Stimulated activated CD8-positive, alpha-beta memory T cell treated with anti-CD3 and anti-CD28 coated beads, Interleukin-4, amount 100 ng/mL, for 4 hours (primary cell): ENCODE data around the gene NAP1L4.

Experiments used
- DNase-seq, 2 donors: peaks; one replicate each; pipeline ENCODE4 v3.0.0-alpha.2; 2020; ENCODE audit warnings: low read depth in 2 of 2, low spot score in 1 of 2

NAP1L4 gene

GRCh38 chr11:2961080-2961479 is 31.0 kb downstream of the NAP1L4 start:
- DNase-seq: no peak

GRCh38 chr11:2960139-2960538 is 32.0 kb downstream of the NAP1L4 start:
- no peak for DNase-seq

DNA sequence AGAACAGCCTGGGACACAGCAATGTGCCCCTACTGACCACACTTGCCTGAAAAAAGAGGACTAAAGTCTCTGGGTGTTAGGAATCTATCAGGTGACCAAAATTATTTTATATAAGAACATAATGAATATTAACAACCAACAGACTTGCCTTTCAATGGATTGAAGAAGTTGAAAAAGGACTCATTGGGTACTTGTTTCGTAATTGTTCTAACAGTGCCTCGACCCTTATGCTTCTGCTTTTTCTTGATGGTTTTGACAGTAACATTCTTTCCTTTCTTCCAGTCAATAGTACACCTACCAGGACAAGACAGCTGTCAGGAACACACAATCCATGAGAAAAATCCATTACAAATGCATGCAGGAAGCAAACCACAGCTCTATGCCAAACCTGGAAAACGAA is 33.9 kb downstream of the NAP1L4 start:
- no peak for DNase-seq

DNA sequence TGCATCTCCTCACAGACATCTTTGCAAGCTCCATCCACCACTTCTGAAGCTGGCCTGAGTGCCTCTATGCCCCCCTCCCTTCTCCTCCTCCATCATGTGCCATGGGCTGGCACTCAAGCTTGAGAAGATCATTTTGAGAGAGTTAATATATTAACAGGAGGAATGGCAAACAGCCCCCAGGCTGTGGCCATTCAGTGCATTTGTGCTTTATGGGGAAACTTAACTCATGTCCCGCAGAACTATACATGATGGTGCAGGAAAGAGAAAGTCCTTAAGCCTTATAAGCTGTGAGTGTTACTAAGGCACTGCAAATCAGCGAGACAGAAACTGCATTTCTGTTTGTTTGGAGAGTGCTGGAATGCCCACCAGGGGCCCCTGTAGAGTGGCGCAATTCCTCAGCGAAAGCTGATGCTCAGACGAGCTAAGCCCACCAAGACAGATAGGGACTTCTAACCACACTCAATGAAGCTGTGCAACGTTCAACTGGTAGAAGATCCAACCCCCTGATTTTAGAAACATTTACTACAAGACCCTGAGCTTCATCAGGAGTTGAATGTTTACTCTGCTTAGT is 36.1 kb downstream of the NAP1L4 start:
- no peak for DNase-seq

GRCh38 chr11:2954263-2954662 is 37.9 kb downstream of the NAP1L4 start:
- DNase-seq: no peak

- DNase-seq: no peak
These were observed 39.8 kb downstream of the NAP1L4 start for GRCh38 chr11:2952290-2952689.

GRCh38 chr11:2951231-2952110 is 40.7 kb downstream of the NAP1L4 start:
- DNase-seq: no peak

GRCh38 chr11:2950825-2951224 is 41.3 kb downstream of the NAP1L4 start:
- DNase-seq: no peak

- no peak for DNase-seq
These were observed 42.2 kb downstream of the NAP1L4 start for GRCh38 chr11:2949920-2950319.

- DNase-seq: no peak
These were observed 44.4 kb downstream of the NAP1L4 start for GRCh38 chr11:2947744-2948143.

DNA sequence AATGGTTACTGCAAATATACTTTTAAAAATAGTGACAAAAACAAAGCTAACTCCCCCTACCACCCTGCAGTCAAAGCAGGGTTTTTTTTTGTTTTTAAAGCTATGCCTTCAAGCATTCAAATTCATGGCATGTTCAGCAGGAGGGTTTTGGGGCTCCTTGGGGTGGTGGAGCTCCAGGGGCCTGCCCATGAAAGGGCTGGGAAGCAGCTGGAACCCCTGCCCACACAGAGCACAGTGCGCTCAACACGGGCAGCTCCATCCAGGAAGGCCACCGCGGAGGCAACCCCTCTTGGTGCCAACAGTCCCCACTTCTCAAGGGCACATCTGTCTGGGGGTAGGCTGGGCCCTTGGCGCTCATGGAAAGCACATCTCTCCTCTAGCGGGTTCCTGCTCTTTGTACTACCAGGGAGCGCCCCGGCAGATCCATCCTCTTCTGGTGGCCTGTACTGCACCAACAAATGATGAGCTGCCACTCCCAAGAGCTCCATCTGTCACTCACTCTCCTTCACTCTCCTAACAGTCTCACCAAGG is 46.3 kb downstream of the NAP1L4 start:
- no peak for DNase-seq

DNA sequence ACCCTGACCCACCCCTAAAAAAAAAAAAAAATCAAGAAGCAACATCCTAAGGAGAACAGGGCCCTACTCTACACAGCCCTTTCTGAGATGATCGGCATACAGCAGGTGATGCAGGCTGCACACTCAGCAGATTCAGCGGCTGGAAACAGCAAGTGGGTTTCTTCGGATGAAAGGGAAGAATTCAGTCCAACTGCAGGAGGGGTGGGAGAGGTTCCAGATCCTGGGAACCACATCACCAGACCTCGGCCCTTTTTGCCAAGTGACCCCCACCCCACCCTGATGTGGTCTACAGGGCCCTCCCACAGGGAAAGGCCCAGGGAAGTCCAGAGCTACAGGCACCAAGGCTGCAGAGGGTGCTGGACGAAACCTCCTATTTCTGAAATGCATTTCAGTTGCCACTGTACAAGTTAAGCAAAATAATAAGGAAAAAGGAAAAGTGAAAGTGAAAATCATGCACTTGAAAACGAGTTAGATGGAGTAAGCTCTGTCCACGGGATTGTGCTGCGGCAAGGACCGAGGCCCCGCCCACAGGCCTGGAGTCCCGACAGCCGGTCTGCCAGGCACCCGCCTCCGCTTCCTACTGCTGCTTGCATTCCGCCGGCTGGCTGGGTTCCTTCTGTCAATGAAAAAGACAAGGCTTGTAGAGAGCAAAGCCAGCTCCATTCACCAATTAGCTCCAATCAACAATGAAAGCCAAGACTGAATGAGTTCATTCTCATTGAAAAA is 46.9 kb downstream of the NAP1L4 start:
- DNase-seq: no peak

GRCh38 chr11:2944530-2944929 is 47.6 kb downstream of the NAP1L4 start:
- DNase-seq: no peak

DNA sequence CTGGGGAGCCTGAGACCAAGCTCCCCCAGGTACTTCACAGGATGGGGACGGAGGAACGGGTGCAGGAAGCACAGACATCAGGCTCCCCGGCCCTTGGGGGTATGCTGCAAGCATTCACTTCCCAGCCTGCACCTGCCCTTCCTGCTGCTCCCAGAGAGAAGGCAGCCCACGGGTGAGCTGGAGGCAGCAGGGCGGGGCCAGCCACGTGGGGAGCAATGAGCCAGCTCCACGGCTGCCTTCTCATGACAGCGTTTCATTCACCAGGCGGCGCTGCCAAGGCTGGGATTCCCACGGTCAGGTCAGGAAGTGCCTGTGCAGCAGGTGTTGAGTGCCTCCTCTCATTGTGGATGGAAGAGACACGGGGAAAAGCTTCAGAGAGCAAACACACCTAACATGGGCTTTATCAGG is 48.4 kb downstream of the NAP1L4 start:
- no peak for DNase-seq

- DNase-seq: no peak
These were observed 49.0 kb downstream of the NAP1L4 start for GRCh38 chr11:2942872-2943710.

DNA sequence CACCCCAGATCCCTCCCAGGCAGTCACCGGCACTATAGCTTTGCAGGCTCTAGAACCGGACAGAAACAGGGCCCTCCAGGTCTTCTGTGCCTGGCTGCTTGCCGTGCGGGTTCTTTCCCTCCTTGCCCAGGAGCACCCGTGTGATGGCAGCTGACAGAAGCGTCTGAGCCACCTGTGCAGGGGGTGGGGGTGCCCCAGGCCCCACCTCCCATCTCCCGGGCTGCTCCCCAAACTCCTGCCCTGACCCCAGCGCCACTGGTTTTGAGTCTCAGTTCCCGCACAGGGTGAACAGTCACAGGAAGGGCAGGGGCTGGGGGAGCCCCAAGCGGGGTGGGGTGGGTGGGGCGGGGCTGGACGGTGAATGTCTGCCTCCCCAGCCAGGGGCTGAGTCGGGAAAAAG is 49.7 kb downstream of the NAP1L4 start:
- no peak for DNase-seq

DNA sequence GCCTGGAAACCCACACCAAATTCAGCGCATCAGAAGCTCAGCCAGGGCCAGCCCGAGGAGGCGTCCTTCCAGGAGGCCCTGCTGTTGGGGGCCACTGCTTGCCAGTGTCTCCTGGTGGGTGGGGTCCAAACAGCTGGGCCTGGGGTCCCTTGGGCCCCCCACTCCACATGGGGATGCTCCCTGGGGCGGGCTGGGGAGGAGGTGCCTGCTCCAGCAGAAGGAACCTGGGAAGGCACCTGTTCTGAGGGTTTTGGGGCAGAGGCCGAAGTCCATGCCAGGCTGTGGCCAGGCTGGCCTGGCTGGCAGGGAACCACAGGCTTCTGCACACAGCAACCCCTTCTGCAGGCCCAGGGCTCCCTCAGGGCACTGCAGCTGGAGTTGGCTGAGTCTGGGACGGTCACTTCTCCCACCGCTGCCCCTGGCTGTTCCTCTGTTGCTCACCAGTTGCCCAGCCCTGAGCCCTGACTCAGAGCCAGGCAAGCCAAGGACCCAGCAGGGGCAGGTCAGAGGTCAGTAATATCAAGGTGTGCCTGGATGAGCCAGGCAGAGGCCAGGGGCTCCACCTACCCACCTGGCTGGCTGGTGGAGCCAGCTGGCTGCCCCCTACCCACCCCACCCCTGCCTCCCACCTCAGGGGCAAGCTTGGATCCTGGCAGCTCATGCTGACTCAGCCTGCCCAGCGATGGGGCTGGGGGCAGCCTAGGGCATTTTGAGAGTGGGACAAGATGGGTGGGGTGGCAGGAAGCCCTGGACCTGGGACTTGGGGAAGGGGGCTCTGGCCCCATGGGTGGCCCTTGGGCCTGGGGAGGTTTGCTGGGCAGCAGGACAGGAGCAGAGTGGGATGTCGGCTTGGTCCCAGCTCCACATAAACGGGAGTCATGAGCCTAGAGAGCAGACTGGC is 51.0 kb downstream of the NAP1L4 start:
- no peak for DNase-seq

DNA sequence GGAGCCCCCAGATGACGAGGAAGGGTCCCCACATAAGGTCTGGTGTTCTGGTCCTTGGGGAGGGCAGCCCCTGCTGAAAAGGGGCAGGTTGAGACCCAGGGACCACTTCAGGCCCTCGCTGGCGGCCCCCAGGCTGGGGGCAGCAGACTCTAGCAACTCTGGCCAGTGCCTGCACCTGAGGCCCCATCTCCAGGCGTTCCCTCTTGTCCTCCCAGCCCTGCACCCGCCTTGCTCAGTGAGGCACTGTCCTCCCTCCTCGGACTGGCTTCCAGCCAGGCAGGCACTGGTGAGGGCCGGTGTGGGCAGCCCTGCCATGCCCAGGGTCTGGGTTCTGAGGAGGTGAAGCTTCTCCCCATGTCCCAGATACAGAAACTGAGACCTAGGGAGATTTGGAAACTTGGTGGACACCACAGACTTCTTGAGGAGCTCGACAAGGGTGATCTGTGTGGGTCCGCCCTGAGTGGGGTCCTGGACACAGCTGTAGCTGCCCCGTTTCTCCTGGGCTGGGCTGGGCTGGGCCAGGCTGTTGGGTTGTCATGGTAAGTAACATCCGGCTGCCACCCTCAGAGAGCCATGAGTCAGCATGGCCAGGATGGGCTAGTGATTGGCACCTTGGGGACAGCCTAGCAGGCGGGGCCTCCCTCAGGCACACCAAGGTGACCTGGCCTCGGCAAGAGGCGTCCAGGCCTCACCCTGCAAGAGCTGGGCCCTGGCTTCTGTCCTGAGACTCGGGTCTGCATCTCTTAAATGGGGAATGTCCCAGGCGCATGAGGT is 51.8 kb downstream of the NAP1L4 start:
- DNase-seq: no peak
